HepG2 (cell line): ENCODE measurements around the gene ANKEF1. TPM values are rescaled to one million over a fixed set of nuclear protein-coding genes. Genes with fewer than 3 reads are reported as not detected.

ENCODE experiments used
- AHR ChIP-seq: IDR thresholded peaks from 2 replicates; pipeline ENCODE4 v1.6.1; 2018; ENCODE audit warnings: missing genetic modification reagents, missing compliant biosample characterization
- ARID5B ChIP-seq: IDR thresholded peaks from 2 replicates; pipeline ENCODE4 v1.4.0; 2020; ENCODE audit warnings: mild to moderate bottlenecking, missing genetic modification reagents
- ATF3 ChIP-seq: sonication (generic); formaldehyde crosslinking; IDR thresholded peaks from 2 replicates; pipeline ENCODE4 v1.4.0; 2020; ENCODE audit warnings: missing genetic modification reagents
- ATF7-NPFF ChIP-seq: sonication (generic); formaldehyde crosslinking; IDR thresholded peaks from 2 replicates; pipeline ENCODE4 v1.8.1; 2023; ENCODE audit warnings: mild to moderate bottlenecking, low read depth, missing genetic modification reagents, moderate library complexity
- E2F5 ChIP-seq: sonication (generic); formaldehyde crosslinking; conservative IDR thresholded peaks from 2 replicates; pipeline ENCODE4 v1.4.0; 2020; ENCODE audit warnings: missing genetic modification reagents
- ETV5 ChIP-seq: IDR thresholded peaks from 2 replicates; pipeline ENCODE4 v1.6.1; 2018; ENCODE audit warnings: missing biosample characterization, missing genetic modification reagents, inconsistent platforms, borderline replicate concordance
- HOMEZ ChIP-seq: IDR thresholded peaks from 2 replicates; pipeline ENCODE4 v1.6.1; 2016; ENCODE audit warnings: low read depth
- IKZF1 ChIP-seq: fragments of 450-650 bp; IDR thresholded peaks from 2 replicates; pipeline ENCODE4 v1.7.1; 2016
- JUNB ChIP-seq: sonication (generic); formaldehyde crosslinking; IDR thresholded peaks from 2 replicates; pipeline ENCODE4 v1.8.0; 2022; ENCODE audit warnings: missing genetic modification reagents, mild to moderate bottlenecking, borderline replicate concordance
- KDM1A ChIP-seq: IDR thresholded peaks from 2 replicates; pipeline ENCODE4 v1.6.1; 2016; ENCODE audit warnings: missing compliant biosample characterization
- PAX8 ChIP-seq: sonication (generic); formaldehyde crosslinking; IDR thresholded peaks from 2 replicates; pipeline ENCODE4 v1.8.0; 2022; ENCODE audit warnings: mild to moderate bottlenecking, missing genetic modification reagents, borderline replicate concordance
- SAP130 ChIP-seq: IDR thresholded peaks from 2 replicates; pipeline ENCODE4 v1.6.1; 2016; ENCODE audit warnings: low read depth
- SOX5 ChIP-seq: IDR thresholded peaks from 2 replicates; pipeline ENCODE4 v1.6.1; 2016; ENCODE audit warnings: borderline replicate concordance
- USF2 ChIP-seq, 2 experiments: sonication (generic) in 1 of 2; formaldehyde crosslinking in 1 of 2; IDR thresholded peaks; 2 replicates each; pipeline versions ENCODE4 v1.5.1 to v1.6.1; 2011 to 2020; ENCODE audit warnings: borderline replicate concordance in 1 of 2, low read depth in 1 of 2, low read length in 1 of 2, mild to moderate bottlenecking in 1 of 2, missing genetic modification reagents in 1 of 2, moderate library complexity in 1 of 2
- ZNF12 ChIP-seq: sonication (generic); formaldehyde crosslinking; IDR thresholded peaks from 2 replicates; pipeline ENCODE4 v1.5.0; 2020; ENCODE audit warnings: missing genetic modification reagents
- ZNF180 ChIP-seq: sonication (generic); formaldehyde crosslinking; IDR thresholded peaks from 2 replicates; pipeline ENCODE4 v1.4.0; 2020; ENCODE audit warnings: low read depth, missing genetic modification reagents, borderline replicate concordance
- ZNF644 ChIP-seq: IDR thresholded peaks from 2 replicates; pipeline ENCODE4 v1.6.1; 2016; ENCODE audit warnings: low read depth
- ZNF674 ChIP-seq: sonication (generic); formaldehyde crosslinking; IDR thresholded peaks from 2 replicates; pipeline ENCODE4 v1.5.0; 2020; ENCODE audit warnings: low read depth, mild to moderate bottlenecking, missing genetic modification reagents
- polyA plus RNA-seq, 8 experiments: library from polyadenylated mRNA; depleted of rRNA in 3 of 8; stranded (reverse) in 7 of 8; unstranded in 1 of 8; fragments of >200 nt; fragmentation: Illumina TruSeq in 4 of 8; extraction: Trizol in 4 of 8; gene quantifications; 2 replicates each; pipeline versions ENCODE4 v1.2.1 to v1.2.3, GENCODE V29; 2011 to 2016; ENCODE audit warnings: low read depth in 4 of 8, missing spikeins in 1 of 8, mixed read lengths in 1 of 8; ENCODE audit not compliant: insufficient read depth in 1 of 8
- total RNA-seq, 5 experiments: library from RNA; depleted of rRNA; stranded (reverse); fragments of >200 nt; fragmentation: Illumina TruSeq; extraction: Trizol; gene quantifications; 2 replicates each; pipeline ENCODE4 v1.2.3, GENCODE V29; 2016; ENCODE audit warnings: low read depth in 1 of 5

ANKEF1 gene
- total and polyA plus RNA-seq, 2 of the 13 experiments (the other 11 are each of a cell fraction or from before 2014, with no cell fraction given): 3.1 to 8.6 TPM

GRCh38 chr20:10040070-10040975, 5.5 kb downstream of the ANKEF1 start (continued):
- 0 out of 2 replicates have a peak, but pooled peaks have one; percentile 9 for TF ChIP-seq USF2 (IDR thresholded peaks at IDR 0.05; ENCODE audit: low read depth, low read length)
- no peak for TF ChIP-seq USF2 (CRISPR knock-in tag; IDR thresholded peaks at IDR 0.05; ENCODE audit: borderline replicate concordance)
- TF ChIP-seq ZNF180 (CRISPR knock-in tag): no peak
- TF ChIP-seq ZNF644 (CRISPR knock-in tag): peak; percentile 73; the same call in 1 of the 2 replicates
- TF ChIP-seq JUNB (CRISPR knock-in tag): peak; percentile 78; the same call in 1 of the 2 replicates
- TF ChIP-seq ETV5 (CRISPR knock-in tag): peak; percentile 51; the same call in 1 of the 2 replicates
- TF ChIP-seq ZNF12: 0 out of 2 replicates have a peak, but pooled peaks have one; percentile 37
- TF ChIP-seq ATF7-NPFF (CRISPR knock-in tag): no peak
- no peak for TF ChIP-seq E2F5
- peak; percentile 95 for TF ChIP-seq HOMEZ (CRISPR knock-in tag)
- TF ChIP-seq ZNF674 (CRISPR knock-in tag): no peak
- TF ChIP-seq SOX5 (CRISPR knock-in tag): peak; percentile 23; the same call in 1 of the 2 replicates
- peak; percentile 51; the same call in 1 of the 2 replicates for TF ChIP-seq SAP130 (CRISPR knock-in tag)
- TF ChIP-seq ARID5B (CRISPR knock-in tag): peak; percentile 46; the same call in 1 of the 2 replicates
- TF ChIP-seq AHR (CRISPR knock-in tag): no peak
- no peak; the same call in 1 of the 2 replicates for TF ChIP-seq ATF3
- no peak for TF ChIP-seq PAX8
- TF ChIP-seq KDM1A (CRISPR knock-in tag): peak; percentile 63; the same call in 1 of the 2 replicates
- TF ChIP-seq IKZF1: no peak
